ENCODE measurements around the gene THSD7B. TPM values are rescaled to one million over a fixed set of nuclear protein-coding genes. Genes with fewer than 3 reads are reported as not detected.

Gene THSD7B
- total and polyA plus RNA-seq, 2 of the 8 experiments (the other 6 are each of a cell fraction or from before 2014, with no cell fraction given) = 0.60 to 2.9 TPM

- Histone ChIP-seq H3K56ac (replicated peaks; ENCODE audit: insufficient read length, low read depth, low read length) (no peak overlapping the region), H4K8ac (ENCODE audit: extremely low read depth, insufficient read depth, low read length) (no peak overlapping the region), H3K79me2 (ENCODE audit: control insufficient read depth in 1 of 2, insufficient read depth in 2 of 2, low read length in 2 of 2) (no peaks in the 10 kb centered on the region), H4K91ac (replicated peaks; ENCODE audit: insufficient read length, low read length) (no peak overlapping the region), H2BK5ac (ENCODE audit: low read depth, low read length) (no peak overlapping the region), H2BK120ac (replicated peaks; ENCODE audit: low read depth, low read length) (no peak overlapping the region), H3K4me2 (ENCODE audit: insufficient read depth in 1 of 2, low read depth in 2 of 2, low read length in 2 of 2) (no peak overlapping the region), H3K23ac (ENCODE audit: insufficient read length) (no peak overlapping the region), H2BK20ac (ENCODE audit: low read length) (no peak overlapping the region), H2BK12ac (ENCODE audit: low read depth, low read length) (no peak overlapping the region), H4K5ac (ENCODE audit: insufficient read length, low read depth, low read length) (no peak overlapping the region), H3K4me3 (ENCODE audit: extremely low read depth in 1 of 4, insufficient read depth in 2 of 4, low read depth in 3 of 4, low read length in 4 of 4) (no peak overlapping the region), H3K9ac (replicated peaks in 1 of 4; ENCODE audit: extremely low read depth in 1 of 4, low read depth in 3 of 4, low read length in 3 of 4) (no peak overlapping the region), H4K20me1 (replicated peaks in 1 of 2; ENCODE audit: control insufficient read depth in 1 of 2, insufficient read depth in 2 of 2, low read length in 2 of 2) (no peaks in the 10 kb centered on the region), H3K14ac (ENCODE audit: insufficient read length) (no peak overlapping the region), H3K4me1 (replicated peaks in 1 of 4; ENCODE audit: control insufficient read depth in 3 of 4, insufficient read depth in 4 of 4, low read length in 3 of 4) (no peaks in the 10 kb centered on the region), H2AK5ac (ENCODE audit: low read depth, low read length) (no peak overlapping the region), H2BK15ac (ENCODE audit: low read length) (no peak overlapping the region), H3K9me3 (ENCODE audit: insufficient read depth in 2 of 2, low read depth in 1 of 2, low read length in 1 of 2) (no peaks in the 10 kb centered on the region), H3K23me2 (ENCODE audit: low read depth, low read length) (no peaks in the 10 kb centered on the region), H3K27ac (ENCODE audit: low read depth, low read length) (no peak overlapping the region), H3K27me3 (replicated peaks in 1 of 4; ENCODE audit: control insufficient read depth in 3 of 4, extremely low read depth in 1 of 4, insufficient read depth in 3 of 4, low read length in 3 of 4) (no peaks in the 10 kb centered on the region), H3K18ac (ENCODE audit: extremely low read depth, low read length) (no peak overlapping the region), H2AFZ (ENCODE audit: low read length) (no peak overlapping the region), H3K4ac (replicated peaks; ENCODE audit: insufficient read length, low read depth, low read length) (no peak overlapping the region), H3K36me3 (ENCODE audit: control insufficient read depth in 2 of 4, insufficient read depth in 4 of 4, low read length in 3 of 4) (no peaks in the 10 kb centered on the region), H3K79me1 (ENCODE audit: low read depth, low read length) (no peaks in the 10 kb centered on the region)
- WGBS, 2 experiments (ENCODE audit: extremely low coverage in 1 of 2, insufficient coverage in 1 of 2, insufficient read length in 1 of 2, insufficient replicate concordance in 2 of 2, low coverage in 1 of 2, low lambda C conversion rate in 2 of 2, missing lambda C conversion rate in 1 of 2) = 97% methylated on average over 5 of the region's 5 CpGs; no CpG with 5 or more reads in 1 of the 2 experiments
- POLR2A ChIA-PET (ENCODE audit: partially characterized antibody) = no interaction called here
- CTCF ChIA-PET (ENCODE audit: partially characterized antibody) = interaction anchor here (1.1 kb wide), 1 partner anchor 357 kb away, joined by 3 read pairs; no protein-coding TSS in a partner anchor
- FAIRE-seq (no peak), DNase-seq (ENCODE audit: low read depth in 1 of 2, low spot score in 2 of 2) (peak in 1 of 2 experiments; percentile 13)
- no peak for TF ChIP-seq CTBP2 (IDR thresholded peaks at IDR 0.05; ENCODE audit: borderline replicate concordance, insufficient read depth, insufficient read length, low read length)
- TF ChIP-seq POLR2A (IDR thresholded peaks at IDR 0.05; ENCODE audit: control extremely low read depth in 1 of 2, low read depth in 2 of 2, low read length in 2 of 2) = no peak
- no peak for TF ChIP-seq ASH2L (IDR thresholded peaks at IDR 0.05; ENCODE audit: low read length)
These were observed 152.1 kb downstream of the THSD7B start for GRCh38 chr2:136917411-136917881.
